ENCODE data around the gene ZNF519.
A peak's percentile ranks its signal among the peaks of the same experiment; 100 is the strongest.

Gene ZNF519

DNA sequence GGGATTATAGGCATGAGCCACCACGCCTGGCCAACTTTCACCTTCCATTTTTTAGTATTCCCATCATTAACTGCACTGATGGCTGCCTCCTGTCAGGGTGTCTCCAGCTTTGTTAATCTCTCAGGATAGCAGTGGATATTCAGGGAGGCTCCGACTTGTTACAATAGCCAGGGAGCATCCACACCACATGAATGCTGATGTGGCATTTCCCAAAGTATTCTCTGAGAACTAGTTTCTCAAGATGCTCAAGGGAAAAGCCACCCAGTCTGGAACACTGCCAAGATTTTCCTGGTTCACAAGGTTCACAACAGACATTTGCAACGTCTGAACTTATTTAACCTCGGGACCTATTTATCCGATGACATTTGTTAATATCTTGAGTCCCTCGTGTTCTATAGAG is 33.8 kb downstream of the ZNF519 start:
- DNase-seq (ENCODE audit: low read depth) = no peak

DNA sequence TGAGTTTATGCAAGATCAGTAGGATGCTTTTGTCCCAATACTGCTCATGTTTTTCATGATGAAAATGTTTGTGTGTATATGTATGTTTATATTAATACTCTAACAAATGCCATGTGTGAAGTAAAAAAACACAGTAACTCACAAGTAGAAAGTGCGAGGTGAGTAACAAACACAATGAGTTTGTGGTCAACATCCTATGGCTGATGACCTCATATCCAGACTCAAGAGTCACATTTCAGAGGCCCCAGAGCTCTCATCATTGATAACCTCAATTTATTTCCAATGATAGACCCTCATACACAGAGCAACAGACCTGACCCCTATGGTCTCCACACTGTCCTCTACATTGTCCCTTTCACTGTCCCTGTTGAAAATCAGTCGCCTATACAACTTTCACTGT is 34.5 kb downstream of the ZNF519 start:
- no peak for DNase-seq (ENCODE audit: low read depth)

DNA sequence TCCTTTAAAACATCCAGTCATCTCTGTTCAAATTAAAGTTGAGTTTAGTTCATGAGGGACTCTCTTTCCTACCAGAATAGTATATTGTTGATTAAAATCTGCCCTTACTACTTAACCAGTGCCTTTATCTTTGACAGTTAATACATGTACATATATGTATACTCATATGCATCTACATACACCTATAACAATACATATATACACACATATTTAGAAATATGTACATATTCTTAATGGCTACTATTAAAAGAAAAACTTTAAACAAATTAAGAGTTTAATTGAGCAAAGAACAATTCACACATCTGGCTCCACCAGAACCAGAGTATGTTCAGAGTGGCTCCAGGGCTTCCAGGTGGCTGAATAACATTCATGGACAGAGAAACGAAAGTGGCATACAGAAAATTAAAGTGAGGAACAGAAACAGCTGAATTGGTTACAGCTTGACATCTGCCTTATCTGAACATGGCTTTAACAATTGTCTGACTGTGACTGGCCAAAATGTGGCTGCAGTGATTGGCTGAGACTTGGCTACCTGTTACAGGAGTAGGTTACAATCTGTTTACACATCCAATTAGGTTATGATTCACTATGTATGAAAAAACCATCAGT is 38.8 kb downstream of the ZNF519 start:
- DNase-seq (ENCODE audit: low read depth) = no peak

- no peak for DNase-seq (ENCODE audit: low read depth)
Observed at GRCh38 chr18:14092625-14093306, 39.5 kb downstream of the ZNF519 start.

DNA sequence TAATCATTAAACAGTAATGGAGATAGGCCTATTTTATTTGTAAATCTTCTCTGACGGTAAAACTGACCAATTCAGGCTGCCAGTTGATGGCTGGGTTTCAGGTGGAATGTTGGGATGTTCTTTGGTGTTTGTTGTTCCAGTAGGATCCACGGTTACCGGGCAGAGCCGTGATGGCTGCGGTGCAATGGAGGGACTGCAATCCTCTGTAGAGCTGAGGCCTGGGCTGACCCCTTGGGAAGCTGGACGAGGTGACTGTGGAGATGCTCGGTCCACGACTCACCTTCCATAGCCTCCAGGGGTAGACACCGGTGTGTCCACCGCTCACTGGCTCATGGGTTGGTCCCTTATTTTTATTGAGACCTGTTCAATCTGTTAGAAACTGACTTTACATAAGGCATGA is 42.5 kb downstream of the ZNF519 start:
- no peak for DNase-seq (ENCODE audit: low read depth)

- no peak for DNase-seq (ENCODE audit: low read depth)
Observed at GRCh38 chr18:14089191-14089590, 43.0 kb downstream of the ZNF519 start.

DNA sequence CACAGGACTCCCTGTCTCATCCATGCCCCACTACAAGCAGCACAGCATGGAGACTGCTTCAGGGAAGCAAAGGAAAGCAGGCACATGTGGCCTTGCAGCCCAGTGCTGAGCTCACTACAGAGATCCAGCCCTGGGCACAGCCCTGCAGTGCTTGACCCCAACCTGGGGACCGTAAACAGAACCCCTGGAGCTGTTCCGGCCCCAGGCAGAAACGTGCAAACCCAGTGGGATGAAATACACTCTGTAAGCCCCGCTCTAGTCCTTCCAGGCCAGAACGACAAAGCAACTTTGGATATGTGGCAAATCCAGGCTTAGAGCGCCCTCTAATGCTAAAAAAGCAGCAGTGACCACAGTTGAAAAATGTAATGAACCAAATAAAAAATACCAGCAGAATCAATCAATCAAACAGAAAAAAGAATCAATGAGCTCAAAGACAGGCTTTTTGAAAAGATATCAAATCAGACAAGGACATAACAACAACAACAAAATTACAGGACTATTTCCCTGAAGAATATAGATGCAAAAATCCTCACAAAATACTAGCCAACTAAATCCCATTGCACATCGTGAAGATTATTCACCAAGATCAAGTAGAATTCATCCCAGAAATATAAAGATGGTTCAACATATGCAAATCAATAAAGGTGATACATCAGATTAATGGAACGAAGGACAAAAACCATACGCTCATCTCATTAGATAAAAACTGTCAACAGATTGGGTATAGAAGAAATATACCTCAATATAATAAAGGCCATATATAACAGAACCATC is 45.6 kb downstream of the ZNF519 start:
- DNase-seq (ENCODE audit: low read depth) = peak; percentile 15

DNA sequence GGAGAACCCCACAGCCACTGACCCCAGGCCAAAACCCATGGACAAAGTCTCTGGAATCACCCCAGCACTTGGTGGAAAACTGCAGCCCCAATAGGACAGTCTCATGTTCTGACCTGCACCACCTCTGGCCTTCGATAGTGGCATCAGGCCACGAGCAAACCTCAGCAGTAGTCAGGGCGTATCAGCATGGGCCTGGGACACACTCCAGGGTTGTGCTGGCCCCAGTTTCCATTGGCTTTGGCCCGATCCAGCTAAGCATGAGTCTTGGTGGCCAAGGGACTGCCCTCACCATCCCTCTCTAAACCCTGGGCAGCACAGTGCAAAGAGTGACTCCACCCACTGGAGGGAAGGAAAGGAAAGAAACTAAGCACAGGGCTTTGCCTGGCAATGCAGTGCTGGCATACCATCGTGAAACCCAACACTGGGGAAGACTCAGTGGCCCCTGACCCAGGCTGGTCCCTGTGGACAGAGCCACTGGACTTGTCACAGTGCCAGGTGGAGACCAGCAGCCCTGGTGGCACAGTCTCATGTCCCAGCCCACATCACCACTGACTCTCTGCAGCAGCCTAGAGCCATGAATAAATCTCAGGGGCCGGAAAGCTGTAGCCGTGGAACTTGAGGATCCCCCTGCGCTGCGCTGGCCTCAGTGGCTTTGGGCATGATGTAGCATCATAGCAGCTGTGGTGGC is 46.3 kb downstream of the ZNF519 start:
- DNase-seq (ENCODE audit: low read depth) = no peak

DNA sequence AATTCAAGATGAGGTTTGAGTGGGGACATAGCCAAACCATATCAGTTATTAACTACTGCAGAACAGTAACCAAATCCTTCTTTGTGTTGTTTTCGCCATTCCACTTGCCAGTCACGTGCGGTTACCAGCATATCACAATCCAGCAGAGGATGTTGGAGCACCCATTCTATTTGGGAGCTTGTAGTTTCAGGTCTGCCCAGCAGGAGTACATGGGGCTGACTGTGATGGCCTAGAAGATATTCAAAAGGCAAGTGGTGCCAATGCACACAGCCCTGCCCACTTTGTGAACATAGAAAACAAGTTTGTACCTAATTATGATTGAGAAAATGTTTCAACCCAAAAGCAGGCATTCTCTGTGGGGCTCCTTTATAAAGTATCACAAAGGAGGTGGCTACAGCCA is 57.0 kb downstream of the ZNF519 start:
- DNase-seq (ENCODE audit: low read depth) = no peak

DNA sequence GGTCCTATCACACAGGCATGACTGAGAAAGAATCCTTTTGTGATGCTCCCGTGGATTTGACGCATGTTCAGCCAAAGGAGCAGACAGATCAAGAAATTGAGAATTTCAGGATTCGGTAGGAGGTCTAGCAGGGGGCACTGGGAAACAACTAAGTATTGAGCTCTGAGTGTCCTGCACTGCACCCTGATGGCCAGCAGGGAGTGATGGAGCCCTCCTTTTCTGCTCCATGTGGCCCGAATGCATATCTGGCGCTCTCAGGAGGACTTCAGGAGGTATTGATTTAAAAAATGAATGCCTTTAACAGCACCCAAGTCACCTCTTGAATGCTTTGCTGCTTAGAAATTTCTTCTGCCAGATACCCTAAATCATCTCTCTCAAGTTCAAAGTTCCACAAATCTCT is 58.0 kb downstream of the ZNF519 start:
- DNase-seq (ENCODE audit: low read depth) = no peak

DNA sequence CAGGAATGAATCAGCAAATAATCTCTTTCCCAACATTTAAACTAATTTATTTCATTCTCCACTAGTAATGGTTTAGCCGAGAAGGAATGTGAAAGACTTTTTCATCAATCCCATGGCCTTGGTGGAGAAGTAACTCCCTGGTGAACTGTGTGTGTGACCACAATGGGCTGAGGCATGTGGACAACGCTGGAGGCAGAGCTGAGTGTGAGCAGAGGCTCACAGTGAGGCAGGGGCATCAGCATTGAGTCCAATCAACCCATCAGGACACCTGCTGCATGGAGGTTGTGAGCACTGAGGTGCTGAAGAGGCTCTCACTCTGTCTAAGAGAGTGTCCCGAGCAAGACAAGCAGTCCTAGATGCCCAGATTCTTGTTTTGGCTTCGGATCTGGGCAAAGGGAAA is 78.6 kb downstream of the ZNF519 start:
- no peak for DNase-seq (ENCODE audit: low read depth)
